Measurements from ENCODE around the gene CCDC85A.

- TF ChIP-seq EZH2phosphoT487 (IDR thresholded peaks at IDR 0.05; ENCODE audit: insufficient read depth, low read depth) (no peak), EZH2 (IDR thresholded peaks at IDR 0.05; ENCODE audit: insufficient read depth, poor library complexity, severe bottlenecking) (no peak)
Measured at GRCh38 chr2:56229397-56230060, 45.7 kb downstream of the CCDC85A start.
